ENCODE measurements around the gene THRA.
A peak's percentile ranks its signal among the peaks of the same experiment; 100 is the strongest.

The THRA gene, protein sequence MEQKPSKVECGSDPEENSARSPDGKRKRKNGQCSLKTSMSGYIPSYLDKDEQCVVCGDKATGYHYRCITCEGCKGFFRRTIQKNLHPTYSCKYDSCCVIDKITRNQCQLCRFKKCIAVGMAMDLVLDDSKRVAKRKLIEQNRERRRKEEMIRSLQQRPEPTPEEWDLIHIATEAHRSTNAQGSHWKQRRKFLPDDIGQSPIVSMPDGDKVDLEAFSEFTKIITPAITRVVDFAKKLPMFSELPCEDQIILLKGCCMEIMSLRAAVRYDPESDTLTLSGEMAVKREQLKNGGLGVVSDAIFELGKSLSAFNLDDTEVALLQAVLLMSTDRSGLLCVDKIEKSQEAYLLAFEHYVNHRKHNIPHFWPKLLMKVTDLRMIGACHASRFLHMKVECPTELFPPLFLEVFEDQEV
- total RNA-seq = 6.3 to 55.2 (median 32.2) reads per million in 9 experiments

DNA sequence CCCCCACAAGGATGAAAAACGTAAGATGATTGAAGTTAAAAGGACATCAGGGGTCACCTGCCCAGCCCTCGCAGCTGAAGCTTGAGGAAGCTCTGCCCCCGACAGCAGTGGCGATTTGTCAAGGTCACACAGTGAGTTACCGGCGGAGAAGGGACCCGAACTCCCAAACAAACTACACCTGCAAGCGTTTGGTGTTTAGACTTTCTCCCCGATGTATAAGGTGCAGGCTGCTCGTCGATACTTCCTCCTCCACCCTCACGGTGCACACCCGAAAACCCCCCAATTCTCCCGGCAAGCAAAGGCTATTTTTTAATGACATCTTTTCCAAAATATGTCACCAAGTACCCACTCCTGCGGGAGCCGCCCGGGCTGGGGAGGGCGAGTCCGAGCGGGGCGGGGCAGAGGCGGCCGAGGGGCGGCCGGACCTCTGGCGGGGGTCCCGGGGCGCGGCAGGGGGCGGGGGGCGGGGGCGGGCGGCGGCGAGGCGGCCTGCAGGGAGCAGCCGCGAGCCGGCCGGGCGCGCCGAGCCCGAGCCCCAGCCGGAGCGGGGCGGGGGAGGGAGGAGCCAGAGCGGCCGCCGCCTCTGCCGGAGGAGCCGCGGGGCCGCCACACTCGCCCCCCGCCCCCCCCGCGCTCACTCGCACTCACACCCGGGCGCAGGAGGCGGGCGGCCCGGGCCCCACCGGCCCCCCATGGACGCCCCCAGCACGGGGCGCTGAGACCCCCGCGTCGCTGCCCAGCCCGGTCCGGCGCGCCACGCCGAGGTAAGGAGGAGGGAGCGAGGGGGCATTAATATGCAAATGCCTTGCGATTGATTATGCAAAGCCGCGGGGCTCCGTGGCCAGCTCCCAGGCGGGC lies at the start of gene THRA:
Gene THRA (plus strand): TSS at position 637 of the 858 bp plus-strand sequence. CDS start 11,524 bp downstream, outside the sequence.
- Mint-ChIP-seq H3K36me3 (ENCODE audit: insufficient read depth) (peaks cover 6% of the 10 kb centered on the region), H3K4me3 (peak within 1 kb of the TSS; percentile 89 to 92), H3K4me1 (ENCODE audit: low read depth in 2 of 2) (peaks cover 38 to 42% of the 10 kb centered on the region in 2 donors), H3K9me3 (no peaks in the 10 kb centered on the region), H3K27me3 (peaks cover 2 to 11% of the 10 kb centered on the region in 2 donors), H3K27ac (peak within 1 kb of the TSS; percentile 81 to 94)
- DNase-seq (peak; percentile 61 to 66 (median 65)), ATAC-seq (replicated peaks) (peak; percentile 90)

- Mint-ChIP-seq H3K27me3 (peaks cover 8 to 16% of the 10 kb centered on the region in 2 donors), H3K9me3 (no peaks in the 10 kb centered on the region), H3K36me3 (ENCODE audit: insufficient read depth) (peaks cover 6% of the 10 kb centered on the region), H3K27ac (no peak overlapping the region), H3K4me3 (no peak overlapping the region), H3K4me1 (ENCODE audit: low read depth in 2 of 2) (peaks cover 6% of the 10 kb centered on the region in 2 donors)
- ATAC-seq (replicated peaks) (no peak), DNase-seq (no peak)
Measured at GRCh38 chr17:40014375-40014980, 48.3 kb upstream of the THRA start.

DNA sequence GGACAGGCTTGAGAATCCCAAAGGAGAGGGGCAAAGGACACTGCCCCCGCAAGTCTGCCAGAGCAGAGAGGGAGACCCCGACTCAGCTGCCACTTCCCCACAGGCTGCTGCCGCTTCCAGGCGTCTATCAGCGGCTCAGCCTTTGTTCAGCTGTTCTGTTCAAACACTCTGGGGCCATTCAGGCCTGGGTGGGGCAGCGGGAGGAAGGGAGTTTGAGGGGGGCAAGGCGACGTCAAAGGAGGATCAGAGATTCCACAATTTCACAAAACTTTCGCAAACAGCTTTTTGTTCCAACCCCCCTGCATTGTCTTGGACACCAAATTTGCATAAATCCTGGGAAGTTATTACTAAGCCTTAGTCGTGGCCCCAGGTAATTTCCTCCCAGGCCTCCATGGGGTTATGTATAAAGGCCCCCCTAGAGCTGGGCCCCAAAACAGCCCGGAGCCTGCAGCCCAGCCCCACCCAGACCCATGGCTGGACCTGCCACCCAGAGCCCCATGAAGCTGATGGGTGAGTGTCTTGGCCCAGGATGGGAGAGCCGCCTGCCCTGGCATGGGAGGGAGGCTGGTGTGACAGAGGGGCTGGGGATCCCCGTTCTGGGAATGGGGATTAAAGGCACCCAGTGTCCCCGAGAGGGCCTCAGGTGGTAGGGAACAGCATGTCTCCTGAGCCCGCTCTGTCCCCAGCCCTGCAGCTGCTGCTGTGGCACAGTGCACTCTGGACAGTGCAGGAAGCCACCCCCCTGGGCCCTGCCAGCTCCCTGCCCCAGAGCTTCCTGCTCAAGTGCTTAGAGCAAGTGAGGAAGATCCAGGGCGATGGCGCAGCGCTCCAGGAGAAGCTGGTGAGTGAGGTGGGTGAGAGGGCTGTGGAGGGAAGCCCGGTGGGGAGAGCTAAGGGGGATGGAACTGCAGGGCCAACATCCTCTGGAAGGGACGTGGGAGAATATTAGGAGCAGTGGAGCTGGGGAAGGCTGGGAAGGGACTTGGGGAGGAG lies 47.5 kb upstream of the THRA start, which contains the start of gene CSF3:
Gene CSF3 (plus strand): TSS at position 436 of the 993 bp plus-strand sequence. CDS start 35 bp downstream, at position 471.
- ATAC-seq (replicated peaks) = no peak
- Mint-ChIP-seq H3K27ac (peak within 1 kb of the TSS in 1 of 2 donors; percentile 29), H3K36me3 (ENCODE audit: insufficient read depth) (peaks cover 10% of the 10 kb centered on the region), H3K27me3 (peaks cover 8 to 16% of the 10 kb centered on the region in 2 donors), H3K4me1 (ENCODE audit: low read depth in 2 of 2) (peaks cover 6% of the 10 kb centered on the region in 2 donors), H3K4me3 (no peak within 1 kb of the TSS), H3K9me3 (no peaks in the 10 kb centered on the region)
- no peak for DNase-seq

- DNase-seq (no peak), ATAC-seq (replicated peaks) (no peak)
- H3K4me3 Mint-ChIP-seq = no peak overlapping the region
- H3K4me1 Mint-ChIP-seq (ENCODE audit: low read depth in 2 of 2) = peaks cover 6 to 8% of the 10 kb centered on the region in 2 donors
- peaks cover 8 to 14% of the 10 kb centered on the region in 2 donors for H3K27me3 Mint-ChIP-seq
- no peaks in the 10 kb centered on the region for H3K9me3 Mint-ChIP-seq
- peak overlapping the region in 1 of 2 donors; percentile 29 for H3K27ac Mint-ChIP-seq
- H3K36me3 Mint-ChIP-seq (ENCODE audit: insufficient read depth) = peaks cover 17% of the 10 kb centered on the region
Measured at GRCh38 chr17:40015998-40016985, 46.5 kb upstream of the THRA start.

DNA sequence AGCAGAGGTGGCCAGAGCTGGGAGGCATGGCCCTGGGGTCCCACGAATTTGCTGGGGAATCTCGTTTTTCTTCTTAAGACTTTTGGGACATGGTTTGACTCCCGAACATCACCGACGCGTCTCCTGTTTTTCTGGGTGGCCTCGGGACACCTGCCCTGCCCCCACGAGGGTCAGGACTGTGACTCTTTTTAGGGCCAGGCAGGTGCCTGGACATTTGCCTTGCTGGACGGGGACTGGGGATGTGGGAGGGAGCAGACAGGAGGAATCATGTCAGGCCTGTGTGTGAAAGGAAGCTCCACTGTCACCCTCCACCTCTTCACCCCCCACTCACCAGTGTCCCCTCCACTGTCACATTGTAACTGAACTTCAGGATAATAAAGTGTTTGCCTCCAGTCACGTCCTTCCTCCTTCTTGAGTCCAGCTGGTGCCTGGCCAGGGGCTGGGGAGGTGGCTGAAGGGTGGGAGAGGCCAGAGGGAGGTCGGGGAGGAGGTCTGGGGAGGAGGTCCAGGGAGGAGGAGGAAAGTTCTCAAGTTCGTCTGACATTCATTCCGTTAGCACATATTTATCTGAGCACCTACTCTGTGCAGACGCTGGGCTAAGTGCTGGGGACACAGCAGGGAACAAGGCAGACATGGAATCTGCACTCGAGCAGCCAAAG lies 45.2 kb upstream of the THRA start:
- Mint-ChIP-seq H3K27ac (peak overlapping the region in 1 of 2 donors; percentile 29), H3K4me1 (ENCODE audit: low read depth in 2 of 2) (peaks cover 6 to 9% of the 10 kb centered on the region in 2 donors), H3K9me3 (no peaks in the 10 kb centered on the region), H3K27me3 (peaks cover 0 to 2% of the 10 kb centered on the region in 2 donors), H3K36me3 (ENCODE audit: insufficient read depth) (peaks cover 23% of the 10 kb centered on the region), H3K4me3 (no peak overlapping the region)
- ATAC-seq (replicated peaks) = no peak
- no peak for DNase-seq

DNA sequence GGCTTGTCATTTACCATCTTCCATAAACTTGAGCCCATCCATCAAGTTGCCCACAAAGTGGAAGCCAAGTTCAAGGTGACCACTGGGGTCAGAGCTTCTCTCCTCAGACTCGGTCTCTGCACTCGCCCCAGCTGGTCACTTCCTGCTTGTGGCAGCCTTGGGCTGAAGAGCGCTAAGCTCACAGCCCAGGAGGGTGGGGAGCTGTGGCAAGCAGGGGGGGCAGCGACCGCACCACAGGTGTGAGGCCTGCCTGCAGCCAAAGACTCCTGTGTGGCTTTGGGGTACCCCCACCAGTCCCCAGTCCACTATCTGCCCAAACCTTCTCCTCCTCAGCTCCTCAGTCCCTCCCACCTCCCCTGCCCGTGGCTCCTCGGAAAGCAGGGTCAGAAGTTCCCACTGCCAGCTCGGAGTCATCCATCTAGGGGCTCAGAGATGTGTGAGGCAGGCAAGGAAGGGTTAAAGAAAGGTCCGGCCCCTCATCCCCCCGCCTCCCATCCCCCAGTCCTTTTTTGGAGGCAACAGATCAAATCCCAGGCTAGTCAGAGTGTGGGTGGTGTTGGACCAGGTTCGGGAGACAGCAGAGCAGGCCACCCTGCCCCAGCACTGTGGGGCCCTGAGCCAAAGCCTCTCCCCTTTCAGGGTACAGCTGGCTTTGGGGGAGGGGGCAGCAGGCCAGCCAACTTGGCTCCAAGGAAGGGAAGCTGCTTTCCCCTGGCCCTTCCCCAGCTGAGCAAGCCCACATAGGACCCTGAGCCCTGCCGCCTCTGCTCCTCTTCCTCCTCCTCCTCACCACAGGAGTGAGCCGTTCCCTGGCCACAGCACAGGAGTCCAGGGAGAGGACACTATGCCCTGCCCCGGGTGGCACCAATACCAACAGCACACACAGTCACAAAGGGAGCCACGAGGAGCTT lies 44.3 kb upstream of the THRA start:
- H3K36me3 Mint-ChIP-seq (ENCODE audit: insufficient read depth) = peaks cover 21% of the 10 kb centered on the region
- DNase-seq (no peak), ATAC-seq (replicated peaks) (no peak)
- H3K4me3 Mint-ChIP-seq = no peak overlapping the region
- no peaks in the 10 kb centered on the region for H3K9me3 Mint-ChIP-seq
- no peak overlapping the region for H3K27ac Mint-ChIP-seq
- H3K4me1 Mint-ChIP-seq (ENCODE audit: low read depth in 2 of 2) = peaks cover 5 to 9% of the 10 kb centered on the region in 2 donors
- no peaks in the 10 kb centered on the region for H3K27me3 Mint-ChIP-seq

- H3K36me3 Mint-ChIP-seq (ENCODE audit: insufficient read depth) = peaks cover 21% of the 10 kb centered on the region
- H3K9me3 Mint-ChIP-seq = no peaks in the 10 kb centered on the region
- no peaks in the 10 kb centered on the region for H3K27me3 Mint-ChIP-seq
- DNase-seq = no peak
- peaks cover 0 to 2% of the 10 kb centered on the region in 2 donors for H3K4me1 Mint-ChIP-seq (ENCODE audit: low read depth in 2 of 2)
- H3K27ac Mint-ChIP-seq = peak overlapping the region in 1 of 2 donors; percentile 59
- no peak for ATAC-seq (replicated peaks)
- no peak overlapping the region for H3K4me3 Mint-ChIP-seq
Measured at GRCh38 chr17:40019140-40019991, 43.4 kb upstream of the THRA start.

- H3K27ac Mint-ChIP-seq = peak overlapping the region in 1 of 2 donors; percentile 59
- H3K4me1 Mint-ChIP-seq (ENCODE audit: low read depth in 2 of 2) = peaks cover 0 to 4% of the 10 kb centered on the region in 2 donors
- H3K4me3 Mint-ChIP-seq = no peak overlapping the region
- DNase-seq (no peak), ATAC-seq (replicated peaks) (no peak)
- no peaks in the 10 kb centered on the region for H3K27me3 Mint-ChIP-seq
- H3K36me3 Mint-ChIP-seq (ENCODE audit: insufficient read depth) = peaks cover 21% of the 10 kb centered on the region
- no peaks in the 10 kb centered on the region for H3K9me3 Mint-ChIP-seq
Measured at GRCh38 chr17:40020146-40020545, 42.6 kb upstream of the THRA start.

DNA sequence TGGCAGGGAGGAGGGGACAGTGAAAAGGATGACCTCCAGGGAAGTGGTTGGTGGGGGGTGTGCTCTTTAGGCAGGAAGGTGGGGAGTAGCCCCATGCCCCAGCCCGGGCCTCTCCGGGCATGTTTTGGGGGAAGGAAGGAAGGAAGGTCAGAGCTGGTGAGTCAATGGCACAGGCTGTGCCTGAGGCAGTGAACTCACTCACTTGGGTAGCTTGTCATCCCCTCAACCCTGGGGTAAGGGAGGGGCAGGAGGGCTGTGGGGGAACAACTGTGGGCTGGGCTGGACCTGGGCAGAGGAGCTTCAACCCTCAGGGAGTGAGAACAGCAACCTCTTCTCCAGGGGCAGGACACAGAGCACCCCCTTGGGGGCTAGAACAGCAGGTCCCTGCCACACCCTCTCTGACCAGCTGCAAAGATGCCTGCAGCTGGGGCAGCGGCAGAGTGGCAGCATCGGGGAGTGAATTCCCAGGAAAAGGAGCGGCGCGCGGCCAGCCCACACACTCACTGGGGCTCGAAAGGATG lies 41.3 kb upstream of the THRA start:
- Mint-ChIP-seq H3K9me3 (no peaks in the 10 kb centered on the region), H3K27me3 (no peaks in the 10 kb centered on the region), H3K36me3 (ENCODE audit: insufficient read depth) (peaks cover 25% of the 10 kb centered on the region), H3K4me1 (ENCODE audit: low read depth in 2 of 2) (peaks cover 10 to 14% of the 10 kb centered on the region in 2 donors), H3K4me3 (no peak overlapping the region), H3K27ac (peak overlapping the region in 1 of 2 donors; percentile 53)
- ATAC-seq (replicated peaks) (no peak), DNase-seq (no peak)
